Endometrial microvascular endothelial cells (primary cell): ENCODE data around the gene PDIA5. TPM values are rescaled to one million over a fixed set of nuclear protein-coding genes. Genes with fewer than 3 reads are reported as not detected.

Experiments used
- in situ Hi-C: cut with HindIII; loops from 2 replicates; pipeline ENCODE4 v1.10.0; 2017; ENCODE audit warnings: low sequenced_read_pairs, low pct_unique_long_range_greater_than_20kb; ENCODE audit errors: inconsistent ontology term
- total RNA-seq: library from RNA; depleted of rRNA; stranded (reverse); fragments of >200 nt; gene quantifications from one replicate; pipeline ENCODE4 v1.2.3, GENCODE V29; 2015; ENCODE audit errors: inconsistent ontology term

The PDIA5 gene
- total RNA-seq, 1 donor from 2014 or later = 66.1 TPM

- in situ Hi-C loops = no loop called here
Observed at GRCh38 chr3:123085293-123085931, 18.6 kb downstream of the PDIA5 start.

- in situ Hi-C loops = no loop called here
Observed at GRCh38 chr3:123085932-123086627, 19.3 kb downstream of the PDIA5 start.

- in situ Hi-C loops = no loop called here
Observed at GRCh38 chr3:123088387-123088786, 21.6 kb downstream of the PDIA5 start.

GRCh38 chr3:123089611-123090331, 22.9 kb downstream of the PDIA5 start:
- in situ Hi-C loops = no loop called here

GRCh38 chr3:123090728-123091531, 24.1 kb downstream of the PDIA5 start:
- in situ Hi-C loops = no loop called here

- in situ Hi-C loops = no loop called here
Observed at GRCh38 chr3:123092243-123092642, 25.4 kb downstream of the PDIA5 start.

- in situ Hi-C loops = no loop called here
Observed at GRCh38 chr3:123093696-123094095, 26.9 kb downstream of the PDIA5 start.

- in situ Hi-C loops = no loop called here
Observed at GRCh38 chr3:123094516-123095313, 27.9 kb downstream of the PDIA5 start.

- in situ Hi-C loops = no loop called here
Observed at GRCh38 chr3:123096126-123096525, 29.3 kb downstream of the PDIA5 start.

GRCh38 chr3:123096731-123097130, 29.9 kb downstream of the PDIA5 start:
- in situ Hi-C loops = no loop called here

GRCh38 chr3:123098426-123099330, 31.9 kb downstream of the PDIA5 start:
- in situ Hi-C loops = no loop called here

- in situ Hi-C loops = no loop called here
Observed at GRCh38 chr3:123099331-123100192, 32.7 kb downstream of the PDIA5 start.

GRCh38 chr3:123100193-123100776, 33.5 kb downstream of the PDIA5 start:
- in situ Hi-C loops = no loop called here

GRCh38 chr3:123102249-123102648, 35.4 kb downstream of the PDIA5 start:
- in situ Hi-C loops = no loop called here

GRCh38 chr3:123102826-123103225, 36.0 kb downstream of the PDIA5 start:
- in situ Hi-C loops = no loop called here

GRCh38 chr3:123104550-123104949, 37.7 kb downstream of the PDIA5 start:
- in situ Hi-C loops = no loop called here
